Measurements from ENCODE around the gene TRMT10C.

Gene TRMT10C

GRCh38 chr3:101573449-101574387 lies 12.1 kb downstream of the TRMT10C start, which contains the start of gene PCNP:
Gene PCNP, plus strand, starts transcription at chr3:101574180. Its CDS starts 36 bp downstream, at chr3:101574216.
- peak within 1 kb of the TSS; percentile 90 for H2AFZ ChIP-seq (ENCODE audit: low read depth, low read length)
- peaks cover 13% of the 10 kb centered on the region for H3K36me3 ChIP-seq (ENCODE audit: insufficient read depth, low read length)
- peak; percentile 99 for DNase-seq
- peak within 1 kb of the TSS; percentile 86 for H3K9ac ChIP-seq (ENCODE audit: low read depth, low read length)
- H3K79me2 ChIP-seq (ENCODE audit: insufficient read depth, low read length): peaks cover 55% of the 10 kb centered on the region
- TF ChIP-seq CTCF (IDR thresholded peaks at IDR 0.05; ENCODE audit: borderline replicate concordance, extremely low read depth, low read length, poor library complexity, severe bottlenecking) (peak; percentile 88), EZH2 (IDR thresholded peaks at IDR 0.05; ENCODE audit: borderline replicate concordance, low read depth, low read length, severe bottlenecking) (no peak)
- peaks cover 24% of the 10 kb centered on the region; the same call in 1 of the 2 replicates for H4K20me1 ChIP-seq (ENCODE audit: insufficient read depth, low read length)
- H3K27me3 ChIP-seq (ENCODE audit: insufficient read depth, low read length, poor library complexity): no peaks in the 10 kb centered on the region
- peak within 1 kb of the TSS; percentile 95 for H3K27ac ChIP-seq (ENCODE audit: low read length)
- H3K4me3 ChIP-seq (ENCODE audit: low read depth in 1 of 2, low read length in 2 of 2): peak within 1 kb of the TSS; percentile 77 to 93
- ATAC-seq (ENCODE audit: insufficient read depth, low read depth): peak; percentile 84
- H3K4me2 ChIP-seq (ENCODE audit: insufficient read depth, low read length): peak within 1 kb of the TSS; percentile 91
- peaks cover 49% of the 10 kb centered on the region for H3K4me1 ChIP-seq (ENCODE audit: insufficient read depth, low read length)
- H3K9me3 ChIP-seq (ENCODE audit: insufficient read depth, low read length, severe bottlenecking): no peaks in the 10 kb centered on the region

GRCh38 chr3:101574388-101575112 lies 12.9 kb downstream of the TRMT10C start:
- Histone ChIP-seq H3K4me1 (ENCODE audit: insufficient read depth, low read length) (peaks cover 57% of the 10 kb centered on the region), H4K20me1 (ENCODE audit: insufficient read depth, low read length) (peaks cover 32% of the 10 kb centered on the region; the same call in 1 of the 2 replicates), H3K36me3 (ENCODE audit: insufficient read depth, low read length) (peaks cover 21% of the 10 kb centered on the region), H3K27me3 (ENCODE audit: insufficient read depth, low read length, poor library complexity) (no peaks in the 10 kb centered on the region), H3K9me3 (ENCODE audit: insufficient read depth, low read length, severe bottlenecking) (no peaks in the 10 kb centered on the region), H3K27ac (ENCODE audit: low read length) (peak overlapping the region; percentile 95), H2AFZ (ENCODE audit: low read depth, low read length) (peak overlapping the region; percentile 90), H3K4me2 (ENCODE audit: insufficient read depth, low read length) (peak overlapping the region; percentile 91), H3K4me3 (ENCODE audit: low read depth in 1 of 2, low read length in 2 of 2) (peak overlapping the region; percentile 77 to 93), H3K9ac (ENCODE audit: low read depth, low read length) (peak overlapping the region; percentile 86), H3K79me2 (ENCODE audit: insufficient read depth, low read length) (peaks cover 64% of the 10 kb centered on the region)
- TF ChIP-seq CTCF (IDR thresholded peaks at IDR 0.05; ENCODE audit: borderline replicate concordance, extremely low read depth, low read length, poor library complexity, severe bottlenecking) (no peak), EZH2 (IDR thresholded peaks at IDR 0.05; ENCODE audit: borderline replicate concordance, low read depth, low read length, severe bottlenecking) (no peak)
- DNase-seq (peak; percentile 55), ATAC-seq (ENCODE audit: insufficient read depth, low read depth) (peak; percentile 61)

GRCh38 chr3:101577286-101577685 lies 15.6 kb downstream of the TRMT10C start:
- DNase-seq: no peak
- H3K27me3 ChIP-seq (ENCODE audit: insufficient read depth, low read length, poor library complexity): no peaks in the 10 kb centered on the region
- TF ChIP-seq EZH2 (IDR thresholded peaks at IDR 0.05; ENCODE audit: borderline replicate concordance, low read depth, low read length, severe bottlenecking) (no peak), CTCF (IDR thresholded peaks at IDR 0.05; ENCODE audit: borderline replicate concordance, extremely low read depth, low read length, poor library complexity, severe bottlenecking) (no peak)
- peaks cover 58% of the 10 kb centered on the region for H3K4me1 ChIP-seq (ENCODE audit: insufficient read depth, low read length)
- peaks cover 34% of the 10 kb centered on the region for H3K36me3 ChIP-seq (ENCODE audit: insufficient read depth, low read length)
- ATAC-seq (ENCODE audit: insufficient read depth, low read depth): no peak
- no peak overlapping the region for H3K9ac ChIP-seq (ENCODE audit: low read depth, low read length)
- no peak overlapping the region for H3K27ac ChIP-seq (ENCODE audit: low read length)
- H3K79me2 ChIP-seq (ENCODE audit: insufficient read depth, low read length): peaks cover 90% of the 10 kb centered on the region
- no peaks in the 10 kb centered on the region for H3K9me3 ChIP-seq (ENCODE audit: insufficient read depth, low read length, severe bottlenecking)
- no peak overlapping the region for H2AFZ ChIP-seq (ENCODE audit: low read depth, low read length)
- peak overlapping the region; percentile 42; the same call in 1 of the 2 replicates for H3K4me2 ChIP-seq (ENCODE audit: insufficient read depth, low read length)
- H4K20me1 ChIP-seq (ENCODE audit: insufficient read depth, low read length): peaks cover 37% of the 10 kb centered on the region; the same call in 1 of the 2 replicates
- no peak overlapping the region for H3K4me3 ChIP-seq (ENCODE audit: low read depth in 1 of 2, low read length in 2 of 2)

Measured in DND-41 (cell line).